ENCODE measurements around the gene SREK1IP1.

DNA sequence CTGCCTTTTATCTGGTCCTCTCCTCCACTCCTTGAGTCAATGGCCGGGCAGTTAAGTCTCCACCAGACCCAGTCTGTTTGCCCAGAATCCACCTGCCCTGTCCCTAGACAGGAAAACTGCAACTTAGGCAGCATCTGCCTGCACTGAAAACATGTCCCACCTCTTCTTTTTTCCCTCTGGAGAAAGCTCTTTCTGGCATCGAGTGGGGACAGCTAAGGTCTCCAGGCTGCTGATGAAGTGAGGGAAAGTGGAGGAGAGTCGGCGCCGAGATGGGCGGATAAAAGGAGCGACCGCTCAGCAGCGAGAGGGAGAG lies 78.4 kb downstream of the SREK1IP1 start:
- no peak for TF ChIP-seq CTCF (IDR thresholded peaks at IDR 0.05)
- no peak for TF ChIP-seq POLR2A (IDR thresholded peaks at IDR 0.05)

Measured in esophagus squamous epithelium (tissue), 4 donors.